ENCODE results near the gene LIPC. TPM values are rescaled to one million over a fixed set of nuclear protein-coding genes. Genes with fewer than 3 reads are reported as not detected.

Gene LIPC
- polyA plus RNA-seq, 3 donors: 0.37 TPM; not detected in 2

- no peak for DNase-seq
- peaks cover 0 to 3% (median 2%) of the 10 kb centered on the region in 7 donors for H3K9me3 Mint-ChIP-seq
- no peak overlapping the region for H3K4me3 Mint-ChIP-seq
- Histone ChIP-seq H3K4me3 (replicated peaks in 1 of 3; ENCODE audit: low read depth in 2 of 3, low read length in 3 of 3) (no peak overlapping the region), H3K4me1 (ENCODE audit: control insufficient read depth in 1 of 2, insufficient read depth in 2 of 2, low read length in 2 of 2) (peaks cover 18 to 31% of the 10 kb centered on the region in 2 donors), H3K4me2 (replicated peaks; ENCODE audit: extremely low read depth, low read length, poor library complexity, severe bottlenecking) (no peak overlapping the region), H3K79me2 (ENCODE audit: insufficient read depth, low read length) (no peaks in the 10 kb centered on the region), H3K9ac (ENCODE audit: insufficient read depth, low read length, poor library complexity, severe bottlenecking) (no peak overlapping the region), H4K20me1 (ENCODE audit: insufficient read depth, low read length) (no peaks in the 10 kb centered on the region), H3K27ac (ENCODE audit: low read depth in 1 of 2, low read length in 2 of 2) (no peak overlapping the region), H3K27me3 (ENCODE audit: control insufficient read depth in 2 of 2, insufficient read depth in 2 of 2, low read length in 2 of 2) (no peaks in the 10 kb centered on the region), H2AFZ (ENCODE audit: insufficient read depth, low read depth, low read length, poor library complexity, severe bottlenecking) (no peak overlapping the region), H3K9me3 (replicated peaks in 1 of 2; ENCODE audit: control insufficient read depth in 1 of 2, insufficient read depth in 1 of 2, low read length in 2 of 2) (no peaks in the 10 kb centered on the region), H3K36me3 (replicated peaks in 1 of 2; ENCODE audit: control insufficient read depth in 1 of 2, insufficient read depth in 2 of 2, low read length in 2 of 2) (no peaks in the 10 kb centered on the region)
- peaks cover 0 to 2% (median 0%) of the 10 kb centered on the region in 3 donors for H3K27me3 Mint-ChIP-seq (ENCODE audit: low read depth in 3 of 3)
- no peaks in the 10 kb centered on the region for H3K36me3 Mint-ChIP-seq
- TF ChIP-seq, protein P1, sequence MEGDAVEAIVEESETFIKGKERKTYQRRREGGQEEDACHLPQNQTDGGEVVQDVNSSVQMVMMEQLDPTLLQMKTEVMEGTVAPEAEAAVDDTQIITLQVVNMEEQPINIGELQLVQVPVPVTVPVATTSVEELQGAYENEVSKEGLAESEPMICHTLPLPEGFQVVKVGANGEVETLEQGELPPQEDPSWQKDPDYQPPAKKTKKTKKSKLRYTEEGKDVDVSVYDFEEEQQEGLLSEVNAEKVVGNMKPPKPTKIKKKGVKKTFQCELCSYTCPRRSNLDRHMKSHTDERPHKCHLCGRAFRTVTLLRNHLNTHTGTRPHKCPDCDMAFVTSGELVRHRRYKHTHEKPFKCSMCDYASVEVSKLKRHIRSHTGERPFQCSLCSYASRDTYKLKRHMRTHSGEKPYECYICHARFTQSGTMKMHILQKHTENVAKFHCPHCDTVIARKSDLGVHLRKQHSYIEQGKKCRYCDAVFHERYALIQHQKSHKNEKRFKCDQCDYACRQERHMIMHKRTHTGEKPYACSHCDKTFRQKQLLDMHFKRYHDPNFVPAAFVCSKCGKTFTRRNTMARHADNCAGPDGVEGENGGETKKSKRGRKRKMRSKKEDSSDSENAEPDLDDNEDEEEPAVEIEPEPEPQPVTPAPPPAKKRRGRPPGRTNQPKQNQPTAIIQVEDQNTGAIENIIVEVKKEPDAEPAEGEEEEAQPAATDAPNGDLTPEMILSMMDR (IDR thresholded peaks at IDR 0.05): no peak
- H3K4me1 Mint-ChIP-seq: peaks cover 35% of the 10 kb centered on the region
- intact Hi-C loops (cut with micrococcal nuclease): no loop called here
- WGBS (ENCODE audit: insufficient coverage): 79% methylated on average over 4 of the region's 10 CpGs
- H3K27ac Mint-ChIP-seq: no peak overlapping the region
Observed at GRCh38 chr15:58512522-58512921, 80.7 kb downstream of the LIPC start.

GRCh38 chr15:58513008-58513407, 81.2 kb downstream of the LIPC start:
- peaks cover 38% of the 10 kb centered on the region for H3K4me1 Mint-ChIP-seq
- H3K27me3 Mint-ChIP-seq (ENCODE audit: low read depth in 3 of 3): peaks cover 0 to 2% (median 0%) of the 10 kb centered on the region in 3 donors
- 96% methylated on average over 4 of the region's 4 CpGs for WGBS (ENCODE audit: insufficient coverage)
- no peaks in the 10 kb centered on the region for H3K27me3 ChIP-seq (ENCODE audit: control insufficient read depth in 2 of 2, insufficient read depth in 2 of 2, low read length in 2 of 2)
- intact Hi-C loops (cut with micrococcal nuclease): no loop called here
- no peaks in the 10 kb centered on the region for H3K9me3 ChIP-seq (replicated peaks in 1 of 2; ENCODE audit: control insufficient read depth in 1 of 2, insufficient read depth in 1 of 2, low read length in 2 of 2)
- no peaks in the 10 kb centered on the region for H3K79me2 ChIP-seq (ENCODE audit: insufficient read depth, low read length)
- no peak overlapping the region for H3K4me3 ChIP-seq (replicated peaks in 1 of 3; ENCODE audit: low read depth in 2 of 3, low read length in 3 of 3)
- no peak overlapping the region for H3K4me3 Mint-ChIP-seq
- H3K9me3 Mint-ChIP-seq: peaks cover 0 to 2% (median 0%) of the 10 kb centered on the region in 7 donors
- no peaks in the 10 kb centered on the region for H4K20me1 ChIP-seq (ENCODE audit: insufficient read depth, low read length)
- no peaks in the 10 kb centered on the region for H3K36me3 ChIP-seq (replicated peaks in 1 of 2; ENCODE audit: control insufficient read depth in 1 of 2, insufficient read depth in 2 of 2, low read length in 2 of 2)
- no peak overlapping the region for H3K9ac ChIP-seq (ENCODE audit: insufficient read depth, low read length, poor library complexity, severe bottlenecking)
- TF ChIP-seq, protein P1 (IDR thresholded peaks at IDR 0.05): no peak
- H3K36me3 Mint-ChIP-seq: no peaks in the 10 kb centered on the region
- H2AFZ ChIP-seq (ENCODE audit: insufficient read depth, low read depth, low read length, poor library complexity, severe bottlenecking): no peak overlapping the region
- no peak overlapping the region for H3K4me2 ChIP-seq (replicated peaks; ENCODE audit: extremely low read depth, low read length, poor library complexity, severe bottlenecking)
- no peak overlapping the region for H3K27ac Mint-ChIP-seq
- H3K4me1 ChIP-seq (ENCODE audit: control insufficient read depth in 1 of 2, insufficient read depth in 2 of 2, low read length in 2 of 2): peaks cover 23 to 36% of the 10 kb centered on the region in 2 donors
- DNase-seq: no peak
- no peak overlapping the region for H3K27ac ChIP-seq (ENCODE audit: low read depth in 1 of 2, low read length in 2 of 2)

All from CD14-positive monocyte (primary cell).